ENCODE results near the gene SEC14L5. TPM values are rescaled to one million over a fixed set of nuclear protein-coding genes. Genes with fewer than 3 reads are reported as not detected.

Gene SEC14L5
- total and polyA plus RNA-seq, 2 experiments from 2014 or later, result 2.6 to 5.9 TPM

- H3F3A ChIP-seq (replicated peaks; ENCODE audit: low read depth), result peaks cover 27% of the 10 kb centered on the region
- H4K20me1 ChIP-seq (replicated peaks; ENCODE audit: insufficient read depth), result no peaks in the 10 kb centered on the region
- H3K27me3 ChIP-seq (ENCODE audit: insufficient read depth), result no peaks in the 10 kb centered on the region
- Mint-ChIP-seq H3K36me3 (ENCODE audit: low read depth) (no peaks in the 10 kb centered on the region), H3K9me3 (no peaks in the 10 kb centered on the region), H3K27me3 (ENCODE audit: insufficient read depth, low read depth, poor library complexity) (peaks cover 19% of the 10 kb centered on the region), H3K27ac (no peak overlapping the region), H3K4me1 (peaks cover 47% of the 10 kb centered on the region), H3K4me3 (no peak overlapping the region)
- H3K27ac ChIP-seq (ENCODE audit: low read depth), result no peak overlapping the region
- no peaks in the 10 kb centered on the region for H3K36me3 ChIP-seq (ENCODE audit: insufficient read depth)
- no peaks in the 10 kb centered on the region for H3K9me2 ChIP-seq (ENCODE audit: insufficient read depth)
- no peaks in the 10 kb centered on the region for H3K79me2 ChIP-seq (replicated peaks; ENCODE audit: insufficient read depth)
- no peak overlapping the region for H3K4me2 ChIP-seq
- no peak for ATAC-seq
- peaks cover 38% of the 10 kb centered on the region for H3K4me1 ChIP-seq (ENCODE audit: insufficient read depth)
- no peak overlapping the region for H2AFZ ChIP-seq
- no peak overlapping the region for H3K4me3 ChIP-seq
- no peak for DNase-seq (ENCODE audit: low spot score)
- TF ChIP-seq ZNF114 (CRISPR knock-in tag; IDR thresholded peaks at IDR 0.05) (no peak), ZNF331 (CRISPR knock-in tag; IDR thresholded peaks at IDR 0.05; ENCODE audit: low read depth) (no peak), STAT1 (IDR thresholded peaks at IDR 0.05; ENCODE audit: unreplicated experiment) (no peak), EZH2phosphoT487 (IDR thresholded peaks at IDR 0.05; ENCODE audit: unreplicated experiment) (no peak)
Observed at GRCh38 chr16:4946917-4947316, 11.2 kb upstream of the SEC14L5 start.

GRCh38 chr16:4947722-4948503 is 10.2 kb upstream of the SEC14L5 start:
- TF ChIP-seq ZNF462 (CRISPR knock-in tag; IDR thresholded peaks at IDR 0.05) (no peak), ETS1 (IDR thresholded peaks at IDR 0.05) (no peak)
- peaks cover 44% of the 10 kb centered on the region for H3K4me1 Mint-ChIP-seq
- ATAC-seq (peak; percentile 62), DNase-seq (ENCODE audit: low spot score) (peak; percentile 75)
- no peaks in the 10 kb centered on the region for H3K36me3 Mint-ChIP-seq (ENCODE audit: low read depth)
- H3K36me3 ChIP-seq (ENCODE audit: insufficient read depth), result no peaks in the 10 kb centered on the region
- no peaks in the 10 kb centered on the region for H3K79me2 ChIP-seq (replicated peaks; ENCODE audit: insufficient read depth)
- H3K27ac ChIP-seq (ENCODE audit: low read depth), result peak overlapping the region; percentile 90
- H2AFZ ChIP-seq, result peak overlapping the region; percentile 93
- H3K4me3 ChIP-seq, result no peak overlapping the region
- peak overlapping the region; percentile 64; the same call in 1 of the 2 replicates for H3K27ac Mint-ChIP-seq
- H3K27me3 ChIP-seq (ENCODE audit: insufficient read depth), result no peaks in the 10 kb centered on the region
- peak overlapping the region; percentile 68 for H3K4me2 ChIP-seq
- H3K9me2 ChIP-seq (ENCODE audit: insufficient read depth), result no peaks in the 10 kb centered on the region
- H3K9me3 Mint-ChIP-seq, result no peaks in the 10 kb centered on the region
- H3K27me3 Mint-ChIP-seq (ENCODE audit: insufficient read depth, low read depth, poor library complexity), result peaks cover 19% of the 10 kb centered on the region
- peak overlapping the region; percentile 35; the same call in 1 of the 3 replicates for H3K4me3 Mint-ChIP-seq
- peaks cover 17% of the 10 kb centered on the region for H3F3A ChIP-seq (replicated peaks; ENCODE audit: low read depth)
- no peaks in the 10 kb centered on the region for H4K20me1 ChIP-seq (replicated peaks; ENCODE audit: insufficient read depth)
- peaks cover 34% of the 10 kb centered on the region for H3K4me1 ChIP-seq (ENCODE audit: insufficient read depth)
